ENCODE measurements around the gene CORO7.

CORO7 gene

DNA sequence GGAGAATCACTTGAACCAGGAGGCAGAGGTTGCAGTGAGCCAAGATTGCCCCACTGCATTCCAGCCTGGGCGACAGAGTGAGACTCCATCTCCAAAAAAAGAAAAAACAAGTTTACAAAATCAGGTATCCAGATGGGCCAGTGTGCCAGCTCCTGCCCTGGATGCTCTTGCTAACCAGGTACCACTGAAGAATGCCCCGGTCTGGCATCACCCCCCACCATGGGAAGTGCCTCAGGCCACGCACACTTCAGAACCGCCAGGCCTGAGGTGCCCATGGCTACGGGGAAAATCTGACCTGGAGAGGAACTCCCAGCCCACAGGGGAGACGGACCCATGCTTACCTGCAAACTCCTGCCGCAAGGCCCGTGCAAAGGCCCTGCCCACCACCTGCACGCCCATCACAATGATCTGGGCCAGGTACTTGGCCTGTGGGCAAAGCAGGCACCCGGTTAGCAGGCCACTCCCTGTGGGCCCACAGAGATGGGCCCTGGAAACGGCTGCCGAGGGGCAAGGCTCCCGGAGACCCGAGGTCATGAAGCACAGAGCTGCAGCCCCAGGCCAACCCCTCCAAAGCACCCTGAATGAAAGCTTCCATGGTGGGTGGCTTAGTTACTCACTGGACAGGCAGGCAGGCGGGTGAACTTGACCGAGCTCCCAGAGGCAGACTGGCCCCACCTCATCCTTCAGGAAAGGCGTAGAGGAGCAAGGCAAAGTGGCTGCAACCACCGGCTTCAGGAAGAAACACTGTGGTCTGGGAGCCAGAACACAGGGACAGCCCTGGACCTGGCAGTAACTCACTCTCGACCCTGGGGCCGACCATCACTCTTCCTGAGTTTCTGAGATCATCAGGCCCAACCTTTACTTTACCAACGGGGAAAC, 73.3 kb downstream of the CORO7 start:
- TF ChIP-seq GATA2 (IDR thresholded peaks at IDR 0.05; ENCODE audit: low read depth, low read length) (no peak), GATA3 (IDR thresholded peaks at IDR 0.05; ENCODE audit: low read depth, low read length) (no peak)

DNA sequence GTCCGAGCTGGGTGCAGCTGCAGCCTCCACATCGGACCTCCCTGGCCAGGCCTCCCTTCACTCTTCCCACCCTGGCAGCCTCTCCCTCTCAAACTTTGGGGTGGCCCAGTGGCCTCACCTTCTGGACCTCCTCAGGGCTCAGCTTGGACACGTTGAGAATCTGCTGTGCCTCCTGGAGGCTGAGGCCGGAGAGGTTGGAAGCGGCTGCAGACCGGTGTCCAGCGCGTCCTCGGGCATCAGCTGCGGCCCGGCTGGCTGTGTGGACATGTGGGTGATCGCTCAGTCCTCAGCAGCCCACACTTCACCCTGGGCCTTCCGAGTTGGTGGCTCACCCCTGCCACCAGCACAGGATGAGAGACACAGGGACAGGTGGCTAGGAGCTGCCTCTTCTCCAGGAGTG, 75.1 kb downstream of the CORO7 start:
- TF ChIP-seq GATA3 (IDR thresholded peaks at IDR 0.05; ENCODE audit: low read depth, low read length) (no peak), GATA2 (IDR thresholded peaks at IDR 0.05; ENCODE audit: low read depth, low read length) (no peak)

GRCh38 chr16:4340443-4340842, 76.0 kb downstream of the CORO7 start:
- TF ChIP-seq GATA3 (IDR thresholded peaks at IDR 0.05; ENCODE audit: low read depth, low read length), result no peak
- TF ChIP-seq GATA2 (IDR thresholded peaks at IDR 0.05; ENCODE audit: low read depth, low read length), result no peak

DNA sequence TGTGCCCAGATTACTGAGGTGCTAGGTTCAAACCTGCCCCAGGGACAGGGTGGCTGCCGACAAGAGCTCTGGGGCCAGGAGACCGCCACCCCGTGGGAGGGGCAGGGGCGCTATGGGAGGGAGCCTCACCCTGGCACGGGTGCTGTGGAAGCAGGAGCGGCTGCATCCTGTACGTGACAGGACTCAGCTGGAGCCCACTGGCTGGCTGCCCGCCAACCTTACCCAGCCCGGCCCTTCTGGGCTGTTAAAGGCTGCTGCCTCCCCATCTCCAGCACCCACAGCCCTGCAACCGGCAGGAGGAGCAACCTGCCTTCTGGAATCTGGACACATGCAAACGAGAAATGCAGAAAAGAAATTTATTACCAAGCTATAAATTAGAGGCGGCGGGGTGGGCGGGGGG, 76.5 kb downstream of the CORO7 start:
- TF ChIP-seq GATA3 (IDR thresholded peaks at IDR 0.05; ENCODE audit: low read depth, low read length), result no peak
- no peak for TF ChIP-seq GATA2 (IDR thresholded peaks at IDR 0.05; ENCODE audit: low read depth, low read length)

DNA sequence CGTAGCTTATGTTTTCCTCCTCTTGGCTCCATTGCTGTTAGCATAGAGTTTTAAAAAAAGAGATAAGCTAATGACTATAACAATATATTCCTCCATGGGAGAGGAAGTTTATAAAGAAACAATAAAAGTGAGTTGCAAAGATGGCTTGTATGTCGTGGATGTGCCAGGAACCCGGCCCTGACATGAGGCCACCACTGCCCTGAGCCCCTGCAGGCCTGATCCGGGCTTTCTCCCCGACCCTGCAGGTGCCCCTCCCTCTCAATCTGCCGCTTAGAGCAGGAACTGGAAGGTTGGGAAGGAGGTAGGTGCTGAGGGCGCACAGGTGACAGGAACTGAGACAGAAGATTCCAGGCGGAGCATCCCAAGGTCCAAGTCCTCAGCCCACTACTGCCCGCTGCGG, 76.9 kb downstream of the CORO7 start:
- TF ChIP-seq GATA3 (IDR thresholded peaks at IDR 0.05; ENCODE audit: low read depth, low read length), result no peak

DNA sequence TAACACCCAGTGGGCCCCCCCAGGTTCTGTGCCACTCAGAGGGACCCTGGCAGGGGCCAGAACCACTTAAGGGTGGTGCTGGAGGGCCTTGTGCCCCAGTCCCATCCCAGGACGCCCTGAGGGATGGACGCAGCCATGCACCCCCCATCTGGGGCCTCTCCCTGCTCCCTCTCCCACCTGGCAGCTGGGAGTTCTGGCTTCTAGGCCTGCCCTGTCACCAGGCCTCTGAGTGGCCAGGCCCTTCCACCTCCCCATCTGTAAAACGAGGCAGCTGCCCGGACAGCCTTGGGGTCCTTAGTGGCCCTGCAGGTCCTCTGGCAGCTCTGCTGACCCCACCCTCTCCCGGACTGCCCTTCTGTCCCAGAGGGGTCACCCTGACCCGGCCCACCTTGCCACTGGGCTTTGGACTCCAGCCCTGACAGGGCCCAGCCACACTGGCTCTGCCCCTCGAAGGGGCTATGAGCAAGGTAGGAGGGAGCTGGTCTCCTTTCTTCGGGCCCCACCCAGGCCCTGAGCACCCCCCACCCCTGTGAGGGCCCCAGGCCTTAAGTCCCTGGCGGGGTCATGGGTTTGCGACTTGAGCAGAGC, 77.6 kb downstream of the CORO7 start:
- no peak for TF ChIP-seq GATA2 (IDR thresholded peaks at IDR 0.05; ENCODE audit: low read depth, low read length)
- TF ChIP-seq GATA3 (IDR thresholded peaks at IDR 0.05; ENCODE audit: low read depth, low read length), result no peak

DNA sequence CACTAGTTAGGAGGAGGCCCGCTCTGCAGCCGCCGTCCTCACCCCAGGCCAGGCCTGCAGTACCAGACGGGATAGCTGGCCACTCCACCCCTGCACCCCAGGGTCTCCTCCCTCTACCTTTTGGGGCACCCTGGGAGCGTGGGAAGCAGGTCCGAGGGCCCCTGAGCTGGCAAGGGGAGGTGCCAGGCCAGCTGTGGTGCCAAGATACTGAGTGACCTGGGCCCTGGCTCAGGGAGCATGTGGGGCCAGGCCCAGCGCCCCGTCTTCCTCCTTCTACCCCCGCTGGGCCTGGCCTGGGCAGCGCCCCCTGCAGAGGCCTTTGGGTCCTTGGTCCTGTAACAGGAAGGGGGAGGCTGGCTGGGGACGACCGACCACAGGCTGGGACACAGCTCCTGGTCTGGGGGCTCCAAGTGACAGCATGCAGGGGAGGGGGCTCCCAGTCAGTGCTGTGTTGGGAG, 78.2 kb downstream of the CORO7 start:
- TF ChIP-seq GATA3 (IDR thresholded peaks at IDR 0.05; ENCODE audit: low read depth, low read length) (no peak), GATA2 (IDR thresholded peaks at IDR 0.05; ENCODE audit: low read depth, low read length) (no peak)

- TF ChIP-seq GATA2 (IDR thresholded peaks at IDR 0.05; ENCODE audit: low read depth, low read length), result no peak
- no peak for TF ChIP-seq GATA3 (IDR thresholded peaks at IDR 0.05; ENCODE audit: low read depth, low read length)
Measured at GRCh38 chr16:4337540-4338088, 78.8 kb downstream of the CORO7 start.

DNA sequence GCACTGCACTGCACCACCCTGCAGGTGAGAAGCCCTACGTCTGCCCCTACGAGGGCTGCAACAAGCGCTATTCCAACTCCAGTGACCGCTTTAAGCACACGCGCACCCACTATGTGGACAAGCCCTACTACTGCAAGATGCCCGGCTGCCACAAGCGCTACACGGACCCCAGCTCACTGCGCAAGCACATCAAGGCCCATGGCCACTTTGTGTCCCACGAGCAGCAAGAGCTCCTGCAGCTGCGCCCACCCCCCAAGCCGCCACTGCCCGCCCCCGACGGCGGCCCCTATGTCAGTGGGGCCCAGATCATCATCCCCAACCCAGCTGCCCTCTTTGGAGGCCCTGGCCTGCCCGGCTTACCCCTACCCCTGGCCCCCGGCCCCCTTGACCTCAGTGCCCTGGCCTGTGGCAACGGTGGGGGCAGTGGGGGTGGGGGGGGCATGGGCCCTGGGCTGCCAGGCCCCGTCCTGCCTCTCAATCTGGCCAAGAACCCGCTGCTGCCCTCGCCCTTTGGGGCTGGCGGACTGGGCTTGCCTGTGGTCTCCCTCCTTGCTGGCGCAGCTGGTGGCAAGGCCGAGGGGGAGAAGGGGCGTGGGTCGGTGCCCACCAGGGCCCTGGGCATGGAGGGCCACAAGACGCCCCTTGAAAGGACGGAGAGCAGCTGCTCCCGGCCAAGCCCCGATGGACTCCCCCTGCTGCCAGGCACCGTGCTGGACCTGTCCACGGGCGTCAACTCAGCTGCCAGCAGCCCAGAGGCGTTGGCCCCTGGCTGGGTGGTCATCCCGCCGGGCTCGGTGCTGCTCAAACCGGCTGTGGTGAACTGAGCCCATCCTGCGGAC, 79.5 kb downstream of the CORO7 start:
- TF ChIP-seq GATA2 (IDR thresholded peaks at IDR 0.05; ENCODE audit: low read depth, low read length) (no peak), GATA3 (IDR thresholded peaks at IDR 0.05; ENCODE audit: low read depth, low read length) (no peak)

DNA sequence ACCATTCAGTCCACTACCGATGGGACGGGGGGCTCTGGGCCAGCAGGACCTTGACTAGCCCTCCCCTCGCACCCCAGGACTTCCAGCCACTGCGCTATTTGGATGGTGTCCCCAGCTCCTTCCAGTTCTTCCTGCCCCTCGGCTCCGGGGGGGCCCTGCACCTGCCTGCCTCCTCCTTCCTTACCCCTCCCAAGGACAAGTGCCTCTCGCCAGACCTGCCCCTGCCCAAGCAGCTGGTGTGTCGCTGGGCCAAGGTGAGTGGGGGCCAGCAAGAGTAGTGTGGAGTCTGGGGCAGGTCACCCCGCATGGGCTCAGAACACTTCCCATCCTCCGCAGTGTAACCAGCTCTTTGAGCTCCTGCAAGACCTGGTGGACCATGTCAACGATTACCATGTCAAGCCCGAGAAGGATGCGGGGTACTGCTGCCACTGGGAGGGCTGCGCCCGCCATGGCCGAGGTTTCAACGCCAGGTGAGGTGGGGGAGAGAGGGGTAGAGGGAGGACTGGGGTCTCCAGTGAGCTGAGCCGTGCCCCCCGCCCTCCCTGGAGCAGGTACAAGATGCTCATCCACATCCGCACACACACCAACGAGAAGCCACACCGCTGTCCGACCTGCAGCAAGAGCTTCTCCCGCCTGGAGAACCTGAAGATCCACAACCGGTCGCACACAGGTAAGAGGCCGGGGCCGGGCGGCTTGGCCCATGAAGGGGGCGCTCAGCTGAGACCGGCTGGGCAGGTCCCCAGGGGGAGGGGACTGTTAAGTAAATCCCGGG, 81.5 kb downstream of the CORO7 start:
- TF ChIP-seq GATA3 (IDR thresholded peaks at IDR 0.05; ENCODE audit: low read depth, low read length) (no peak), GATA2 (IDR thresholded peaks at IDR 0.05; ENCODE audit: low read depth, low read length) (no peak)

- TF ChIP-seq GATA2 (IDR thresholded peaks at IDR 0.05; ENCODE audit: low read depth, low read length) (no peak), GATA3 (IDR thresholded peaks at IDR 0.05; ENCODE audit: low read depth, low read length) (no peak)
Measured at GRCh38 chr16:4333308-4333638, 83.1 kb downstream of the CORO7 start.

GRCh38 chr16:4332623-4333307, 83.6 kb downstream of the CORO7 start:
- TF ChIP-seq GATA3 (IDR thresholded peaks at IDR 0.05; ENCODE audit: low read depth, low read length) (no peak), GATA2 (IDR thresholded peaks at IDR 0.05; ENCODE audit: low read depth, low read length) (no peak)

- TF ChIP-seq GATA3 (IDR thresholded peaks at IDR 0.05; ENCODE audit: low read depth, low read length) (no peak), GATA2 (IDR thresholded peaks at IDR 0.05; ENCODE audit: low read depth, low read length) (no peak)
Measured at GRCh38 chr16:4332083-4332482, 84.3 kb downstream of the CORO7 start.

All from SH-SY5Y (cell line).